HG03469 (cell line): Measurements from ENCODE around the gene ARHGDIA.

ENCODE experiments used
- ATAC-seq: cut with Tn5 transposase; IDR thresholded peaks from one replicate; pipeline ENCODE4 v1.9.1; 2021; ENCODE audit warnings: mild to moderate bottlenecking, moderate library complexity, moderate number of reproducible peaks; ENCODE audit not compliant: unreplicated experiment

The ARHGDIA gene

GRCh38 chr17:81906476-81907218, 35.5 kb upstream of the ARHGDIA start:
- no peak for ATAC-seq

DNA sequence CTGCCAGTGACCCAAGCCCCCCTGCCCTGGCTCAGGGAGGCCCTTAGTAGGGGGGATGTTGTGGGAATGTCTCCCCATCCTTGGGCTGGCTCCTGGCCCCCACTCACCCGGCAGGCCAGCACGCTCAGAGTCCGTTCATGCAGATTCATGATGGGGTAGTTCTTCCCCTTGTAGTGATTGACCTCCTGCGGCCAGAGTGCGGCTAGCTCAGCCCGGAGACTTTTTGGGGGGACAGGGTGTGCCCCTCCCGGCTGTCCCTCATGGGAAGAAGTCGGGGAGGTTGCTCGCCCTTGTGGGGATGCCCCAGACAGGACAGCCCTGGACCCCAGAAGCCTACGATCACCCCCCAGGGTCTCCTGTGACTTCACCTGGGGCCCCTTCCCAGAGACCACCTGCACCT, 34.9 kb upstream of the ARHGDIA start:
- no peak for ATAC-seq

- no peak for ATAC-seq
Measured at GRCh38 chr17:81905424-81905875, 34.3 kb upstream of the ARHGDIA start.

DNA sequence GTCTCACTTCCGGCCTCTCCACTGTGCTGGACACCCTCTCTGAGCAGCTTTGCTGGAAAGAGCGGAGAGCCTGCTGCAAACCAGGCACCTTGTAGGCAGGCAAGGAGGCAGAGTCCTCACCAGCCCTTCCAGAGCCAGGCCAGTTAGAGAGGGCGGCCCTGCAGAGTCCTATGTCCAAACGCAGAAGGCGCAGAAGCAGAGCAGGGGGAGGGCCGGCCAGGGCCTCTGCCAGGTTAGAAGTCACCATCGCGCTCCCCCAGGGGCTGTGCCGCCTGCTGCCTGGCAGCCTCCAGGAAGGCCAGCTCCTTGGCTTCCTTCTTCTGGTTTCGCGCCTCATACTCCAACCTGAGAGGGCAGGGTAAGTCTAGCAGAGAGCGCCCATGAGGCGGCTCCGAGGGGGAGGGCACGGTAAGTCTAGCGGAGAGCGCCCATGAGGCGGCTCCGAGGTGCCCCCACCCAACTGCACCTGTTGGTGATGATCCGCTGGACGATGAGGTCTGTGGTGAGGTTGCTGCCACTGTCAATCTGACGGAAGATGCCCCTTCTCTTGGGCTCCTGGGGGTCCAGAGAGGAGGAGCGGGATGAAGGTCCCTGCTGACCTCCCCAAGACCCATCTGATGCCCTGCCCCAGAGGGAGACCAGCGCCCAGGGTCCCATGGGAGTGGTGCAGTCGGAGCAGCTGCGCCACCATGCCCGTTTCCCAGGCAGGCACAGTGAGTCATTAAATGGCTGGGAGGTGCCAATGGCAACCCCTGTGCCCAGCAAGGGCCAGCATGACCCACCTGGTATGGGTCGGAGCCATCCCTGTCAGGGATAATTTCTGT, 33.7 kb upstream of the ARHGDIA start:
- ATAC-seq, result no peak

DNA sequence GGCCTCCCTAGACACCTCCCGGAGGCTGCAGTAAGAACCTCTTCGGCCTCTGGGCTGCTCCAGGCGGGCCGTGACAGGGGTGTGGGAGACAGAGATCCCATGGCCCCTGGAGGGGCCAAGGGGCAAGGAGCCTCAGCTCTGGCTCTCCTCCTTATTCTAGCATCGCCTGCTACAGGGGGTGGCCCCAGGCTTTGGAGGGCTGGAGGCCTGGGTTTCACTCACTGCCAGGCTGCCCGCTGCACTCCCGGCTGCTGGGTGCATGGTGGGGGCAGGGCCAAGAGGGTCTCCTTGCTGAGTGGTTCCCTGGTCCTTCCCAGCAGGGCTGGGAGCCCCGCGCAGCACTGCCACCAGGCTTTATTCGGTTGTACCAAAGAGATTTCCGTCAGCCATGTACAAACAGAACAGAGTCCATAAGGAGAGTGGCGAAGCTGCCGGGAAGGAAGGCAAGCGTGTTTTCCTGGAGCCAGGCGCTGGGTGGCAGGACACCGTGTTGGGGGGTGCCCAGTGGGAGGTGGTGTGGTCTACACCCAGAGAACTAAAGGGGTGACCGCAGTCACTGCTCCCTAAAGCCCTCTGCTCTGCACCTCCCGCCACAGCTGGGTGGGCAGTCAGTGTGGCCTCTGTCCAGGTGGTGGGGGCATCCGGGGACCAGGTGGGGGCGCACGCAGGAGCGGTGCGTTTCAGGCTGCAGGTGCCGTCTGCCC, 32.9 kb upstream of the ARHGDIA start:
- no peak for ATAC-seq

DNA sequence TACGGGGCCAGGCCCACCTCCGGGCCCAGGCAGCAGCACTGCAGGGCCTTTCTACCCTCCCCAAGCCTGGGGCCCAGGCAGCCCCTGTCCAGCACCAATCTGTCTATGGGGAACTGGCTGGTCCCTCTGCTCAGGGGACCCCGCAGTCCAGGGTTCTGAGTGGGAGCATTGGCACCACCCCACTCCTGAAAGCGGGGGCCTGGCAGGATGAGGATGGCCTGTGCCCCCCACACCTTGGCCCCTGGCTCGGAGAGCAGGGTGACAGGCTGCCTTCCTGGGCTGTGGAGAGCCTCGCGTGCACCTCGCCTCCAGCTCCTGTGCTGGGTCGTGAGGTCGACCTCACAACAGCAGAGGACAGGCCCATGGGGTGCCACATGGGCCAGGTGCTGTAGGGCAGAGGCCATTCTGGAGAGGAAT, 32.3 kb upstream of the ARHGDIA start:
- no peak for ATAC-seq

- no peak for ATAC-seq
Measured at GRCh38 chr17:81902653-81903414, 31.7 kb upstream of the ARHGDIA start.

- no peak for ATAC-seq
Measured at GRCh38 chr17:81902023-81902652, 31.0 kb upstream of the ARHGDIA start, which contains the start of gene NPB. Gene NPB, plus strand, starts transcription at chr17:81902238. Its CDS starts 40 bp downstream, at chr17:81902278.

DNA sequence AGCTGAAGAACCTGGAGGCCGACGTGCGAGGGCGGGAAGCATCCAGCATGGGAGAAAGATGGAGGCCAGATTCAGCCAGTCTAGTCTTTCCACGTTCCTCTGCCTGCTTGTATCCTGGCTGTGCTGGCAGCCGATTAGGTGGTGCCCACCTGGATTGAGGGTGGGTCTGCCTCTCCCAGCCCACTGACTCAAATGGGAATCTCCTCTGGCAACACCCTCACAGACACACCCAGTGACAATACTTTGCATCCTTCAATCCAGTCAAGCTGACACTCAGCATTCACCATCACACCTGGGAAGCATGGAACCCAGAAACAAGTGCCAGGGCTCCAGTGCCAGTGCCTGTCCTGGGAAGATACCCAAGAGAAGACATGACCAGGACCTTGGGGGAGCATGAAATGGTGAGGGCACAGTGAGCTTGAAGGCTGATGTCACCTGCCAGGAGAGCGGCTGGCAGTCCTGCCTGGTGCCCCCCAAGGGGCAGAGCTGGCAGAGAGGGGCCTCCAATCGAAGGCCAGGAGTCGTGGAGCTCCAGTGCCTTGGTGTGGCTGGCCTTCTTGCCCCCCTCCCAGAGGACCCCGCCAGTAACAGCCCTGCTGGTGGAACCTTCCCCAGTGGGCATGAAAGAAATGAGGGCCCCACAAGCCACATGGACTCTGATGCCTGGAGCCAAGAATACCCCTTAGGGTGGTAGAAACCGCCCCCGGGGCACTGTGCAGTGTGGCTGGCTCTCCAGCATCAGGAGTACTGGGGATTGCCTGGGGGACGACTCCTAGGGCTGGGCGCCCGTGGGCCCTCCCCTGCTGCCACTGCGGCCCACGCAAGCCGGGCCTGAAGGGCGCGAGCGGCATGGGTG, 30.3 kb upstream of the ARHGDIA start:
- no peak for ATAC-seq

DNA sequence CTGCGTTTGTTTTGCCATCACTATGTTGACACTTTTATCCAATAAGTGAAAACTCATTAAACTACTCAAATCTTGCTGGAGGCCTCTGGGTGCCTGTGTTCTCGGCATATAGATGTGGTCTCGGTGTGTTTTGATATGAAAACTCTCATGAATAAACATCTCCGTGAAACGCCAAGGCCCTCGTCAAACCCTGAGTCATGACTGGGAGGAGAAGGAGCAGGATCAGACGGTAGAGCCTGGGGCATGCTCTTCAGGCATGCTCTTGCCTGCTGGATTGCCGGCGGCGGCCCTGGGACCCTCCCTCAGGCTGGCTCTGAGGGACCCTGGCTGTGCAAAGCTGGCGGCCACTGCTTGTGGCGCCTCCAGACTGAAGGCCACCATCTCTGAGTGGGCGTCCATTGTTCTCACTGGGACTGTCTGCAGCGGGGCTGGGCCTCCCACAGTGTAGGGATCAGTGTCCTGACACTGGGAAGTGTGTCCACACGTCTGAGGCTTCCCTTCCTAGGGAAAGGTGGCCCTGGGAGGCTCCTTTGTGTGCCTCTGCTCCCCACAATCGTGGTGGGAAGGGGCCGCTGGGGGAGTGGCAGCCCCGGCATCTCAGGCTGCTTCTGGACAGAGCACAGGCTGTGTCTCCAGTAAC, 29.2 kb upstream of the ARHGDIA start:
- ATAC-seq, result no peak

GRCh38 chr17:81899514-81900166, 28.5 kb upstream of the ARHGDIA start:
- ATAC-seq, result no peak

- ATAC-seq, result no peak
Measured at GRCh38 chr17:81898885-81899284, 27.7 kb upstream of the ARHGDIA start.

DNA sequence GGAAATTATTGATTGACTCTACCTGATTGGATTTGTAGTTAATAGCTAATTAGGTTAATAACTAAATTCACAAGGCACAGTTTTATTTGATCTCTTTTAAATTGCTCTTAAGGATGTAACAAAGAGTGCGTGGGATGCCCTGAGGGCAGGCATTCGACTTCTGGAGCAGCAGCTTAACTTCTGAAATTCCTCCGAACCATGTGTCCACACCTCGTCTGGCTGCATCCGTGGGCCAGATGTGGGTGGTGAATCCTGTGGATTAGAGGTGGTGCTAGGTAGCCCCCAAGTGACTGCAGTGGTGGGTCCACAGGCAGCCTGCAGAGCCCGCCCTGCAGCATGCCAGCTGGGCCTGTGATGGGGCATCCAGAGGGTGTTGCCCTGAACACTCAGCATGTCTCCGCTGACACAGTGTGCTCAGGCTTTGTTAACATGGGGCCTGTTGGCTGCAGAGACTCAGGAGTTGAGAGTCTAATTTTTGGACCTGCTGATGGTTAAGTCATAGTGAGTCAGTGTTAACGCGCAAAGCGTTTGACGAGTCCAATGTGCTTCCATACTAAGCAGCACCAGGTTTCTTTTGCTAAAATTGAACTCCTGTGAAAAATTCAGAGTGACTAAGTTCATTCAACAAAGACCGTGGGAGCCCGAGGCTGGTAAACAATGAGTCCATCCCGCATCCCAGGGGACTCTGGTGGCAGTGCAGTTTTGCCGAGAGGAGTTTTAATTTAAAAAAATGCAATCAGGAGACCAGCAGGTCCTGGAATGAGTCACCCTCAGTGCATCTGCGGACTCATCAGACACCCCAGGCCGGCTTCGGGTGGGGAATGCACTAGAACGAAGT, 27.1 kb upstream of the ARHGDIA start:
- no peak for ATAC-seq

DNA sequence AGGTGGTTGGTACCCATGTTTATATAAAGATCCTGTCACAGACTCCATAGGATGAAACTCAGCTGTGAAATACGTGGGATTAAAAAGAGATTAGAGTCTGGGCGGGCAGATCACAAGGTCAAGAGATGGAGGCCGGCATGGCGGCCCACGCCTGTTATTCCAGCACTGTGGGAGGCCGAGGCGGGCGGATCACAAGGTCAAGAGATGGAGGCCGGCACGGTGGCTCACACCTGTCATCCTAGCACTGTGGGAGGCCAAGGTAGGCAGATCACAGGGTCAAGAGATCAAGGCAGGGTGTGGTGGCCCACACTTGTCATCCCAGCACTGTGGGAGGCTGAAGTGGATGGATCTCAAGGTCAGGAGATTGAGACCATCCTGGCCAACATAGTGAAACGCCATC, 24.3 kb upstream of the ARHGDIA start:
- ATAC-seq, result no peak

- ATAC-seq, result no peak
Measured at GRCh38 chr17:81891303-81891552, 20.1 kb upstream of the ARHGDIA start.

DNA sequence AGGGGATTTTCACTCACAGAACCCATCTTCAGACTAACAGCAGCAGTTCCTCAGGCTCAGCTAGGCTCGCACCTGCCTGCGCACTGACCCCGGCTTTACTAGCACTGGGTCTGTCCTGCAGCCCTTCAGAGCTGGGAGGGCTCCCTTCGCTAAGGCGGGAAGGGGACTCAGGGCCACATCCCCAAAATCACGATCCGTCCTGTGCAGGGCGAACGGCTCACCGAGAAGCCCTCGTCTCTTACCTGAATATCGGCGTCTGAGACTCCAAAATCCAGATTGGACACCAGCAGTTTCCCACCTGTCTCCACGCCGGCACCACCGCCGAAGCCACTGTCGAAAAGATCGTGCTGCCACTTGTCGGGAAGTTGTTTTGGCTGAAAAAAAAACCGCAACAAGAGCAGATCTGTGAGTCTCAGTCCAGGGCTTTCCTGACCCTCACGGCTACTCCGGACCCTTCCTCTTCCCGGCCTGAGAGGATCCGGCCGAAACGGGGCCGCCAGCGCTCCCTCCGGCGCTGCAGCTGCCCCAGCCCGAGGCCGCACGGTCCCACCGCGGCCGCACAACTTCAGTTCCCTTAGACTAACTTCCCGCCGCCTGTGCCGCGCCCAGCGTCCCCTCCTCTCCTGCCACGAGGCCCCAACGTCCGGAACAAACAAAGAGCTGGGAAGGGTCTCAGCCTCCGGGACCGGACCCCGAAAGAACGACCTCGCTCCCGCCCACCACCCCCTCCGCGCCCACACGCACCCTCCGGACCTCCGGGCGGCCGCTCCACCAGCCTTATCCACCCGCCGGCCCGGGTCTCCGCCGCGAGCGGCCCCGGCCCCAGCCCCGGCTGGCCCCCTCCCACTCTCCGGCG, 19.5 kb upstream of the ARHGDIA start:
- no peak for ATAC-seq

DNA sequence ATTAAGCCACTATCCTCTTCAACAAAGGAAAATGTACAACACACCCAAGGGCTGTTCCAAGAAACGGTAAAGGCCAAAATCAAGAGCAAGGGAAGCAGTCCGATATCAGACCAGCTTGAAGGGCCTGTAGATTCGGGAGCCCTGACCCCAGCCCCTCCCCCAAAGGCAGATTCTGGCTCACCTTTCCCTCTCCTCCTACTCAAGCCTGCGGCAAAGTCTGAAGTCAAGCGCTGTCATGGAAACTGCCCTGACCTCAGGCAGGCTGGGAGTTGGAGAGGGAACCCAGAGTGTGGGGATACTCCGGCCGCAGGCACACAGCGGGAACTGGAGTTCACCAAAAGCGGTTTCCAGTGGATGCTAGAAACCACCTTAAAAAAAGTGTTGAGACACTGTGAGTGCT, 18.5 kb upstream of the ARHGDIA start:
- no peak for ATAC-seq
